GM21723 (cell line): ENCODE data around the gene COLGALT1.

Experiments
- ATAC-seq: cut with Tn5 transposase; IDR thresholded peaks from one replicate; pipeline ENCODE4 v1.9.1; 2021; ENCODE audit warnings: mild to moderate bottlenecking, moderate library complexity; ENCODE audit not compliant: unreplicated experiment

The COLGALT1 gene

DNA sequence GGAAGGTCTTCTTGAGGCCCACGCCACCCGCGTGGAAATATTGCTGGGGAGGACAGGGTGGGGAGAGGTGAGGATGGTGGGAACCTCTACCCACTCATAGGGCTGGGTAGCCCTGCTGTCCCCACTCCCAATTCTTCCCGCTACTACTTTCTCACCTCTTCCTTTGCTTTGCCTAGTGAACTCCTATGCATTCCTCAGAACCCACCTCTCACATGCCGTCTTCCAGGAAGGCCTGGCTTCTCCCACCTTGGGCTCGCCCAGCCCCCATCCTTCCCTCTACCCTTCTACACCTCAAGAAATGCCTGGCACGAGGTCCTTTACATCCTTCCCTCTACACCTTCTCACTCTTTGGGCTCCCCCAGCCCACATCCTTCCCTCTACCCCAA lies 62.4 kb downstream of the COLGALT1 start:
- ATAC-seq, result no peak

DNA sequence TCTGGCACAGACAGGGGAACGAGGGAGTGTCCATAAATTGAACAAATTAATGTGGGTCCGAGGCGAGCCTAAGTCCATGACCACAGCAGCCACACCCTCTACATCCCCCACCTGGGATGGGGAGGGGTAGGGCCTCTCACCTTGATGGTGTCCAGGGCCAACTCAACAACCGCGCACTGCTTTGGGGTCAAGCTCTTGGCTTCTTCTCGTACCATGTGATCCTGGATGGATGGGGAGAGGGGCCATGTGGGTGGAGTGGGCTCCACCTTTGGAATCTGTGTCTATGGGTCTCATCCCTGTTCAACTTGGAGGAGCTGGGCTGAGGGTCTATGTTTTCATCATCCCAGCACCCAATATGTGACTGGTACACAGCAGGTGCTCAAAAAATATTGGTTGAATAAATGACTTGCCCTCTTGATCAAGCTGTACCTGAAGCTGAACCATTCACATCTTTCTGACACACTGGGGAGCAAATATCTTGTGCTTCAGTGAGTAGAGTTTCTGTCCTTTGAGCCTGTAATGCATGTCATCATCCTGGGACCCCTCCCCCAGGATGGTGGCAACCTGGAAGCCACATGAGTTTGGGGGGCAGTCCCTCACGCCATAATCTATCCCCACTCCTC lies 62.9 kb downstream of the COLGALT1 start:
- ATAC-seq, result no peak

GRCh38 chr19:17618936-17619335 lies 63.5 kb downstream of the COLGALT1 start:
- no peak for ATAC-seq

GRCh38 chr19:17620696-17621095 lies 65.2 kb downstream of the COLGALT1 start:
- ATAC-seq, result no peak

DNA sequence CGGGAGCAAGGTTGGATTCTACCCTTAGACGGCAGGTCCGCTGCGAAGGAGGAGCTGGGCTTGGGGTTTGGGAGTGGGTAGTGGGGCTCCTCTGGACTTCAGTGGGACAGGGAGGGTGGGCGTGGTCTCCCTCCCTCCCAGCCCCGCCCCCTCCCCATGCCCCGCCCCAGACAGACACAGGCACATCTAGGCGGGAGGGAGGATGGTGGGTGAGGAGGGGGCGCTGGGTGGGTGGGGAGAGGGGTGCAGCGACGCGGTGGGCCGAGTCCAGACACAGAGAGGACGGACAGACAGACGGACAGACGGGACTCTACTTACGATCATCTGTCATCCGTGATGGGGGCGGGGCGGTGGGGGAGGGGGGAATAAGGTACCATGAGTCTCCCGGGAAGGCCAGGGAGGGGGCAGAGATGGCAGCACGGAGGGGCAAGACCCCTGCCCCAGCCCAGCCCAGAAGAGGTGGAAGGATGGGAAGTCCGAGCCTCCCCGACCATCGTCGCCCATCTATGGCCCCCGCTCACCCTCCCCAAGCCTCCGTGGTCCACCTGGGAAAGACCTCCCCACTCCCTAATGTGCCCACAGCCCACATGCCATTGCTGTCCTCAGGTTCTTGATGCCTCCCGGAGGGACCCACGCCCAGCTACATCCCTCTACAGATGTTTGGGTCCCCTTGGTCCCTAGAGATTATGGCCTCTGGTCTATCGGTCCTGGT lies 67.9 kb downstream of the COLGALT1 start:
- ATAC-seq, result no peak

- ATAC-seq, result no peak
Measured at GRCh38 chr19:17624314-17624991, 69.0 kb downstream of the COLGALT1 start.

GRCh38 chr19:17625043-17625442 lies 69.6 kb downstream of the COLGALT1 start:
- ATAC-seq, result no peak

GRCh38 chr19:17625980-17626379 lies 70.5 kb downstream of the COLGALT1 start:
- no peak for ATAC-seq

GRCh38 chr19:17626456-17627015 lies 71.1 kb downstream of the COLGALT1 start:
- ATAC-seq, result no peak

- ATAC-seq, result no peak
Measured at GRCh38 chr19:17627161-17627560, 71.7 kb downstream of the COLGALT1 start.

DNA sequence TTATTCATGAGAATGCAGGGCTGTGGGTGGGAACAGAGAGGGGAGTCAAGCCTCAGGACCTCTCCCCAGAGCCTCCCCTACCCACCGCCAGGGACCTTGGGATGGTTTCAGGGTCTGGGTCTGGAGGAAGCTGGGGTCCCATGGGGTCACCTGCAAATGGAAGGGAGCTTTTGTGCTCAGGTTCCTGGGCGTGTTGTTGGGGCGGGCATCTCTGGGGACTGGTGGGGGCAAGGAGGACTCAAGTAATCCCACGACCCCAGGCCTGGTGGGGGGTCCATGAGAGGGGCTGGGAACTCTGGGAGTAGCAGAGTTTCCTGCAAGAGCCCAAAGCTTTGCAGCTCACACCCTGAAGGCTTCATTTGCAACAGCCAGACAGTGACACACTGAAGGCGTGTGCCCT lies 72.5 kb downstream of the COLGALT1 start:
- no peak for ATAC-seq

DNA sequence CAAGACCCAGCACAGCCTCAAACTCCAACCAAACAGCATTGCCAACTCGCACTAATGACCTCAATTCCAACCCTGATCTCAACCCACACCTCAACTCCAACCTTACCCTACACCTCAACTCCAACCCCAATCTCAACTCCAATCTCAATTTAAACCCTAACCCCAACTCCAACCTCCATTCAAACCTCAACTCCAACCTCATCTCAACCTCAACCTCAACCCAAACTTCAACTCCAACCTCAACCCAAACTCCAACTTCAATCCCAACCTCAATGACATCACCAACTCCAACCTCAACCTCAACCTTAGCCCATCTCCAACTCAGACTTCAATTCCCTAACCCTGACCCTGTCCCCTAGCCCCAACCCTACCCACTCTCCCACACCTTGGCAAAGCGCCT lies 74.3 kb downstream of the COLGALT1 start:
- ATAC-seq, result no peak

DNA sequence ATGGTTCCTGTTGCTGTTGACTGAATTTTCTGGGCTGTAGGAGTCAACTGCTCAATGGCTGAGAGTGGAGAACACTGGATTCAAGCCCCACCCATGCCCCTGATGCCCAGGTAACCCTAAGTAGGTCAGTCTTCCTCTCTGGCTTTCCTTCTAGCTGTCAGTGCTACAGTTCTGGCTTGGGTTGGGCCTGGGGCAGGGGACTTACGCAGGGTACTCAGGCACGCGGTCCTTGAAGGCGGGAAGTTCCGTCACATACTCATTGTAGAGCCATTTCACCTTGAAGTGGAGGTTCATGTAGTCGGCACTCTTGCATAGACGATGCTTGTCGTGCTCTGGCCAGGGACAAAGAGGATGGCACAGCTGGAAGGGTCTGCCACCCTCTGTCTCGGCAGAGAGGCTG lies 77.1 kb downstream of the COLGALT1 start:
- ATAC-seq, result no peak
